Neuronal stem cell (in vitro differentiated cells): Measurements from ENCODE around the gene MPV17L2.
"Not testable (repeated sequence)": the region's sequence is repeated elsewhere in the genome, so short reads cannot be mapped to it uniquely, and the experiment has no call there.

Source experiments
- DNase-seq: peaks from one replicate; pipeline ENCODE4 v3.0.0-alpha.2; 2013; ENCODE audit warnings: low spot score
- H2AFZ ChIP-seq: one replicate; pipeline ENCODE4 v1.6.1; 2013; ENCODE audit warnings: mild to moderate bottlenecking, low read length, inconsistent platforms
- H2AK5ac ChIP-seq: 2 replicates; pipeline ENCODE4 v1.6.1; 2013; ENCODE audit warnings: low read depth, mild to moderate bottlenecking, inconsistent platforms, low read length, moderate library complexity, mixed read lengths
- H2BK120ac ChIP-seq: 2 replicates; pipeline ENCODE4 v1.6.1; 2013; ENCODE audit warnings: low read depth, mild to moderate bottlenecking, inconsistent platforms, low read length, moderate library complexity, mixed read lengths
- H2BK12ac ChIP-seq: one replicate; pipeline ENCODE4 v1.6.1; 2013; ENCODE audit warnings: low read length, inconsistent platforms
- H2BK15ac ChIP-seq: 2 replicates; pipeline ENCODE4 v1.6.1; 2013; ENCODE audit warnings: mild to moderate bottlenecking, low read length, inconsistent platforms, mixed read lengths
- H2BK5ac ChIP-seq: one replicate; pipeline ENCODE4 v1.6.1; 2013; ENCODE audit warnings: inconsistent platforms, mild to moderate bottlenecking, low read length, moderate library complexity
- H3K14ac ChIP-seq: one replicate; pipeline ENCODE4 v1.6.1; 2013; ENCODE audit warnings: low read length, inconsistent platforms
- H3K18ac ChIP-seq: 2 replicates; pipeline ENCODE4 v1.6.1; 2013; ENCODE audit warnings: low read length, inconsistent platforms
- H3K23ac ChIP-seq: 2 replicates; pipeline ENCODE4 v1.6.1; 2013; ENCODE audit warnings: low read depth, mild to moderate bottlenecking, mixed read lengths, low read length, inconsistent platforms; ENCODE audit not compliant: poor library complexity
- H3K27ac ChIP-seq: replicated peaks from 3 replicates; pipeline ENCODE4 v1.5.1; 2013; ENCODE audit warnings: low read length, inconsistent platforms
- H3K27me3 ChIP-seq, 3 experiments: 2 replicates each; pipeline ENCODE4 v1.6.1; 2013; ENCODE audit warnings: low read length in 3 of 3, mild to moderate bottlenecking in 2 of 3, inconsistent platforms in 1 of 3, low read depth in 1 of 3, mixed read lengths in 1 of 3, moderate library complexity in 1 of 3; ENCODE audit not compliant: control insufficient read depth in 3 of 3, insufficient read depth in 3 of 3
- H3K36me3 ChIP-seq, 2 donors: replicated peaks in 1 of 2; 2 replicates each; pipeline ENCODE4 v1.6.1; 2013; ENCODE audit warnings: low read length in 2 of 2; ENCODE audit not compliant: control insufficient read depth in 2 of 2, insufficient read depth in 2 of 2
- H3K4ac ChIP-seq: 2 replicates; pipeline ENCODE4 v1.6.1; 2013; ENCODE audit warnings: inconsistent platforms, mild to moderate bottlenecking, low read length, moderate library complexity
- H3K4me1 ChIP-seq, 2 donors: 1 replicate in 1 of 2; 2 replicates in 1 of 2; pipeline ENCODE4 v1.6.1; 2013; ENCODE audit warnings: low read length in 2 of 2, low read depth in 1 of 2; ENCODE audit not compliant: control insufficient read depth in 2 of 2, insufficient read depth in 1 of 2
- H3K4me2 ChIP-seq: one replicate; pipeline ENCODE4 v1.6.1; 2013; ENCODE audit warnings: mild to moderate bottlenecking, low read length, inconsistent platforms; ENCODE audit not compliant: insufficient read depth, poor library complexity, severe bottlenecking
- H3K4me3 ChIP-seq, 2 donors: 2 replicates each; pipeline ENCODE4 v1.5.1; 2013; ENCODE audit warnings: low read length in 2 of 2, mild to moderate bottlenecking in 2 of 2, inconsistent platforms in 1 of 2, moderate library complexity in 1 of 2
- H3K79me1 ChIP-seq: one replicate; pipeline ENCODE4 v1.6.1; 2013; ENCODE audit warnings: low read depth, mild to moderate bottlenecking, inconsistent platforms, low read length, moderate library complexity
- H3K9ac ChIP-seq: one replicate; pipeline ENCODE4 v1.6.1; 2013; ENCODE audit warnings: mild to moderate bottlenecking, low read depth, low read length, inconsistent platforms; ENCODE audit not compliant: poor library complexity
- H3K9me3 ChIP-seq, 2 donors: replicated peaks in 1 of 2; 2 replicates each; pipeline versions ENCODE3 to v1.6.1; 2013; ENCODE audit warnings: low read length in 2 of 2, mild to moderate bottlenecking in 2 of 2, inconsistent platforms in 1 of 2, low read depth in 1 of 2, mixed read lengths in 1 of 2, moderate library complexity in 1 of 2; ENCODE audit not compliant: control insufficient read depth in 2 of 2, insufficient read depth in 1 of 2
- H4K8ac ChIP-seq: one replicate; pipeline ENCODE4 v1.6.1; 2013; ENCODE audit warnings: low read depth, mild to moderate bottlenecking, inconsistent platforms, low read length, moderate library complexity
- H4K91ac ChIP-seq: one replicate; pipeline ENCODE4 v1.6.1; 2013; ENCODE audit warnings: low read length, low read depth, mild to moderate bottlenecking, inconsistent platforms; ENCODE audit not compliant: poor library complexity
- WGBS, 2 donors: extraction: QIAGEN DNeasy Blood & Tissue Kit; methylation state at CpG; one replicate each; pipeline ENCODE4 v1.1.7; 2013; ENCODE audit warnings: missing lambda C conversion rate in 2 of 2, mixed read lengths in 1 of 2; ENCODE audit not compliant: insufficient read length in 2 of 2, insufficient replicate concordance in 1 of 2; ENCODE audit errors: extremely low coverage in 2 of 2; 5-methylcytosine and 5-hydroxymethylcytosine counted together

MPV17L2 gene

DNA sequence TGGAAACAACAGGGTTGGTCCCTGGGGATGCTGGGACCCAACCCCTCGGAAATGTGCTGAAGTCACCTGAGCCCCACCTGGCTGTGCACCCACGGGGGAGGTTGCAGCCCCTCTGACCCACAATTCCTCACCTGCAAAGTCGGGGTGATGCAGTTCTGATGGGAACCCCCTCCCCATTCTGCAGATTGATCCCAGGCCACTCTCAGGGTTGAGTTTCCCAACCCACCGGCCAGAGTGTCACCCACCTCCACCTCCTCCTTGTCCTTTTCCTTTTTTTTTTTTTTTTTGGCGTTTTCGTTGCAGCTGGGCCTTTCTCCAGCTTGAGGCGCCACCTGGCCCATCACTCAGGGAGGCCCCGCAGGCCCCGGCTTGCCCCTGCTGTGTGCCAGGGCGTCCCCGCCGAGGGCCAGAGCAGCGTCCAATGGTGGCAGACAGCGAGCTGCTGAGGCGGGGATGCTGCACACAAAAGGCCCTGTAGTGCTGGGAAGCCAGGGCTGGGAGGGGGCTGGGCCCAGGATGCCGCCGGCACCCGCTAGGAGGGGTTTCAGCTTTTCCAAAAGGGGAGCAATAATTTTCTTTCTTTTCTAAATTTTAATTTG, 35.5 kb upstream of the MPV17L2 start:
- no CpG with 5 or more reads among the region's 18 CpGs for WGBS, 2 donors
- Histone ChIP-seq H3K14ac (no peak overlapping the region), H3K4ac (no peak overlapping the region), H2BK5ac (peak overlapping the region; percentile 87), H3K9me3 (no peaks in the 10 kb centered on the region), H3K18ac (peak overlapping the region; percentile 93), H3K9ac (no peak overlapping the region), H2BK120ac (no peak overlapping the region), H4K8ac (no peak overlapping the region), H2BK12ac (peak overlapping the region; percentile 97), H2AK5ac (peak overlapping the region; percentile 88), H3K36me3 (peaks cover 27 to 37% of the 10 kb centered on the region in 2 donors), H4K91ac (no peak overlapping the region), H3K27me3 (no peaks in the 10 kb centered on the region), H3K27ac (peak overlapping the region; percentile 72), H2AFZ (no peak overlapping the region), H3K4me2 (peak overlapping the region; percentile 15), H3K4me3 (no peak overlapping the region), H2BK15ac (peak overlapping the region; percentile 52), H3K79me1 (peaks cover 12% of the 10 kb centered on the region), H3K23ac (no peak overlapping the region), H3K4me1 (peaks cover 12 to 26% of the 10 kb centered on the region in 2 donors)
- no peak for DNase-seq

GRCh38 chr19:18158467-18158866, 34.6 kb upstream of the MPV17L2 start:
- H3K4me2 ChIP-seq: no peak overlapping the region
- WGBS, 2 donors: no CpG with 5 or more reads among the region's 4 CpGs

GRCh38 chr19:18159059-18159616, 33.9 kb upstream of the MPV17L2 start:
- H3K14ac ChIP-seq, H2AFZ ChIP-seq, H4K91ac ChIP-seq, H2AK5ac ChIP-seq, H2BK120ac ChIP-seq, H2BK12ac ChIP-seq, H2BK15ac ChIP-seq, H3K27me3 ChIP-seq, H3K4me2 ChIP-seq, H3K9me3 ChIP-seq, H4K8ac ChIP-seq, H3K27ac ChIP-seq, H3K9ac ChIP-seq, H2BK5ac ChIP-seq, H3K79me1 ChIP-seq, H3K4me3 ChIP-seq, H3K4ac ChIP-seq, H3K23ac ChIP-seq, DNase-seq, H3K18ac ChIP-seq: not testable (repeated sequence)
- no CpG with 5 or more reads among the region's 6 CpGs for WGBS, 2 donors
- peaks cover 12 to 21% of the 10 kb centered on the region in 2 donors for H3K4me1 ChIP-seq
- peaks cover 38 to 51% of the 10 kb centered on the region in 2 donors for H3K36me3 ChIP-seq

More at GRCh38 chr19:18158467-18158866, 34.6 kb upstream of the MPV17L2 start:
- no peak overlapping the region for H3K23ac ChIP-seq
- H4K91ac ChIP-seq: no peak overlapping the region
- no peak overlapping the region for H3K4me3 ChIP-seq
- H3K14ac ChIP-seq: no peak overlapping the region
- H3K27me3 ChIP-seq: no peaks in the 10 kb centered on the region
- no peak overlapping the region for H3K18ac ChIP-seq
- H2AFZ ChIP-seq: no peak overlapping the region
- H2BK120ac ChIP-seq: no peak overlapping the region
- no peak overlapping the region for H3K9ac ChIP-seq
- no peak for DNase-seq
- H2BK5ac ChIP-seq: no peak overlapping the region
- no peak overlapping the region for H2BK12ac ChIP-seq
- peaks cover 12 to 26% of the 10 kb centered on the region in 2 donors for H3K4me1 ChIP-seq
- H3K4ac ChIP-seq: no peak overlapping the region
- H3K9me3 ChIP-seq: no peaks in the 10 kb centered on the region
- peaks cover 35 to 45% of the 10 kb centered on the region in 2 donors for H3K36me3 ChIP-seq
- no peak overlapping the region for H2AK5ac ChIP-seq
- no peak overlapping the region for H4K8ac ChIP-seq
- peak overlapping the region; percentile 72 for H3K27ac ChIP-seq
- H3K79me1 ChIP-seq: peaks cover 9% of the 10 kb centered on the region
- H2BK15ac ChIP-seq: no peak overlapping the region

- H3K9ac ChIP-seq: no peak overlapping the region
- peaks cover 7% of the 10 kb centered on the region for H3K79me1 ChIP-seq
- no peak overlapping the region for H4K91ac ChIP-seq
- no peak overlapping the region for H3K4me3 ChIP-seq
- no peak overlapping the region for H4K8ac ChIP-seq
- no peak overlapping the region for H2BK120ac ChIP-seq
- DNase-seq: no peak
- H3K14ac ChIP-seq: no peak overlapping the region
- no peak overlapping the region for H2BK15ac ChIP-seq
- H3K36me3 ChIP-seq: peaks cover 39 to 55% of the 10 kb centered on the region in 2 donors
- no peak overlapping the region for H2BK12ac ChIP-seq
- no peaks in the 10 kb centered on the region for H3K9me3 ChIP-seq
- H2AK5ac ChIP-seq: no peak overlapping the region
- no peak overlapping the region for H3K27ac ChIP-seq
- peaks cover 8 to 20% of the 10 kb centered on the region in 2 donors for H3K4me1 ChIP-seq
- H2AFZ ChIP-seq: no peak overlapping the region
- no peak overlapping the region for H3K4me2 ChIP-seq
- H2BK5ac ChIP-seq: no peak overlapping the region
- H3K18ac ChIP-seq: no peak overlapping the region
- no CpG with 5 or more reads among the region's 10 CpGs for WGBS, 2 donors
- no peaks in the 10 kb centered on the region for H3K27me3 ChIP-seq
- H3K4ac ChIP-seq: no peak overlapping the region
- H3K23ac ChIP-seq: no peak overlapping the region
Measured at GRCh38 chr19:18159810-18160209, 33.2 kb upstream of the MPV17L2 start.
